NCI-H748 (cell line): ENCODE data around the gene RIN3.

ENCODE experiments used
- DNase-seq: peaks from one replicate; lab custom pipeline; 2025; ENCODE audit not compliant: unreplicated experiment; lab: John Stamatoyannopoulos, UW

The RIN3 gene

GRCh38 chr14:92645841-92646478, 132.4 kb downstream of the RIN3 start:
- DNase-seq: no peak

DNA sequence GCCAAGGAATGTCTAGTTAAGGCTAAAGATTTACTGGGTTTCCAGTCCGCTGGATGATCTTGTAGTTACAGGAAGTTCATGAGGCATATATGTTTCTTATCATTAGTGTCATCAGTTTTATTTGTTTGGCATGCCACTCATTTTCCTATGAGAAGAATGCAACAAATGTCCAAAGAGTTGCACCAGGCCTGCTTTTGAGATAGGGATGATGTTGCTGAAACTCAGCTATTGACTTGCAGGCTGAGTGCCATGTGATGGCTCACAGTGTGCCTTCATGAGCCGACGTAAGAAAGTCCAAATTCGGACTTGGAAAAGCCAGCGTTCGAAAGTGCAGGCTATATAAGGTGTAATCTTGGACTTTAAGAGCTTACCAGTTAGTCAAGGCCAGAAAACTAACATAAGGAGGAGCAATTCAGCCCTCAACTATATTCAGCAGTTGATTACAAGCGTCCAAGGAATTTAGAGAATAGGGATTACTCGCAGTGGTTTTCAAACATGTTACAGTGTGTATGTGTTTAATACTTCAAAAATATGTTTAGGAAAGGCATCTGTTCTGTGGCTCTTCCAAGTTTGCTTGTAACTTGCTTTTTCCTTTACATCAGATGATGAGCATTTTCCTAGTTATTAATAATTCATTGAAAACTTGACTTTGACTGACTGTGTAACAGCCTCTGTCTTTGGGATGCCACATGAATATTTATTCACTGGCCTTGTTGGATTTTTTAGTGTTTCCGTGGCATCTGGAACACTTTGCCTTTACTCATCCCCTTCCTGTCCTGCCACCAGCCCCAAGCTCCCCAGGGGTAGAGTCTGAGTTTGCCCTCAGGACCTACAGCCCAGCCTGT, 133.6 kb downstream of the RIN3 start:
- DNase-seq: no peak

DNA sequence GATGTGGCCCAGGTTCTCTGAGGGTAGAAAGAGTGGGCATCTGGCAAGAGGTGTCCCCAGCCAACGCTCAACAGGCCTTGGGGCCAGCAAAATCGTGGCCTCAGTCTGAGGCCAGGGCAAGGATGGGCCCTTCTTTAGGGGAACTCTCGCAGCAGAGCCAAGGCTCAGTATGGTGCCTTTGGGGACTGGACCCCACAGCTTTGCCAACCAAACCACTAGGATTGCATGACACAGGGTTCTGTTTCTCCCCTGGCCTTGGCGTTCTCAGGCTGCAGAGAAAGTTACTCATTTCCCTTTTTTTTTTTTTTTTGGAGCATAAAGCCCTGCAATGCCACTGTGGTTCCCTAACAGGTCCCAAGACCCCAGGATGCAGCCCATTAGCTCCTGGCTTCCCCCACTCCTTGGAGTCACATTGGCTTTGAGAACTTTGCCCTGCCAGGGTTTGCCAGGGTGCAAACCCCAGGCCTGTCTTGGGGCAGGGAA, 134.3 kb downstream of the RIN3 start:
- no peak for DNase-seq

DNA sequence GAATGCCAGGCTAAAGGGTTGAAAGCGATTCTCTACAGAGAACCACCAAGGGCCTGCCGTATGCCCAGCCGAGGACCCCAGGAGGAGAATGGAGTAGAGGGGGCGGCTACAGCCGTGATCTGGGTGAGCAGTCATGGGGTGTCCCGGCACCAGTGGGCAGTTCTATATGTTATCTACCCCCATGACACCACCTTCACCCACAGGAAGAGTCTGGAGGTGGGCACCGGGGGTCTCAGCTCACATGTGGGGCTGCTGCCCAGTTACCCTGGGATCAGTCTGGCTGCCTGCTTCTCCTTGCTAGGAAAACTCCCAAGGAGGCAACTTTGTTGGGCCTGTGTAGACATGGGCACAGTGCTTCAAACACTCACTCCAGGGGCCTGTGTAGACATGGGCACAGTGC, 135.5 kb downstream of the RIN3 start:
- no peak for DNase-seq

DNA sequence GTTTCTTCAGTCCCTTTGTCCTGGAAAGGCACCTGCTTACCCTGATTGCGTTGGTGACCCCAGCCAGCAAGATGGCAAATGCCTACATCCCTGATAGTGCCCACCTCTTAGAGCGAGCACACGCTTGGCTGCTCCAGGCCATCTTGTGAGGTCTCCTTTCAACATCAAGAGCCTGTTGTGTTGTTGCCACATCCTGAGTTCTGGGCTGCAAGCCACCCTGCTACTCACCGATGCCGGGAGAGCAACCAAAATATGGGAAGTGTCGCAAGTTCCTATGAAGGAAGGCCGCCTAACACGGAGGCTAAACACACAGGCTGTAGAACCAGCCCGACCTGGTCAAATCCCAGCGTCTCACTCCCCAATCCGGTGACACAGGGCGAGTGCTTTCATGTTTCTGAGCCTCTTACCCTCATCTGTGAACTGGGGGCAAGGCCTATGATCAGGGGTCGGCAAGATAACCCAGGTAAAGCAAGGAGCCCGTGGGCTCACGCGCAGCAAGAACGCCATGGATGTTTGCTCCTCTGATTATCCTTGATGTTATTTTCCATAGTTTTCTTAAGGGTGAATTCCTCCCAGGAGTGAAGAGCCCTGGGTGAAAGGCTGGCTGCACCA, 136.5 kb downstream of the RIN3 start:
- no peak for DNase-seq

DNA sequence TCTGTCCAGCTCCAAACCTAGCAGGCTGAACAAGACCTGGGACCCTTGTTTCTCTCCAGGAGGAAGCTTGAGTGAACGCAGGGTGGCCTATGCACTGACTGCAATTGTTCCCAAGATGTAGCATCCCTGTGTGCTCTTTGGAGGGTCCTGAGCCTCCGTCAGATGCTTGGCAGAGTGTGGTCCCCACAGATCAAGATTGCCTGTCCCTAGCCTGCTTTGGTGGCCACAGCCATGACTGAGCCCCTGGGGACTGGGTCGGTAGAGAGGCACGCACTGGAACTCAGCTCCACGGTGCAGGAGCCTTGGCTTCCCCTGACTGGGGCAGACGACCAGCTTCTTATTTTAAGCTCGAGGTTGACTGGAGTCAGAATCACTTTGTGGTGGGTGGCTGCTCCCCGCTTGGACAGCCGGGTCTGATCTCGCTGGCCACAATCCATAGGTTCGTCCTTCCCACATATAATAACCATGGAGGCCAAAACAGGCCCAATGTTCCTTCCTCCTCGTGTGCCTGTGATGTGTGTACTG, 137.1 kb downstream of the RIN3 start:
- no peak for DNase-seq

DNA sequence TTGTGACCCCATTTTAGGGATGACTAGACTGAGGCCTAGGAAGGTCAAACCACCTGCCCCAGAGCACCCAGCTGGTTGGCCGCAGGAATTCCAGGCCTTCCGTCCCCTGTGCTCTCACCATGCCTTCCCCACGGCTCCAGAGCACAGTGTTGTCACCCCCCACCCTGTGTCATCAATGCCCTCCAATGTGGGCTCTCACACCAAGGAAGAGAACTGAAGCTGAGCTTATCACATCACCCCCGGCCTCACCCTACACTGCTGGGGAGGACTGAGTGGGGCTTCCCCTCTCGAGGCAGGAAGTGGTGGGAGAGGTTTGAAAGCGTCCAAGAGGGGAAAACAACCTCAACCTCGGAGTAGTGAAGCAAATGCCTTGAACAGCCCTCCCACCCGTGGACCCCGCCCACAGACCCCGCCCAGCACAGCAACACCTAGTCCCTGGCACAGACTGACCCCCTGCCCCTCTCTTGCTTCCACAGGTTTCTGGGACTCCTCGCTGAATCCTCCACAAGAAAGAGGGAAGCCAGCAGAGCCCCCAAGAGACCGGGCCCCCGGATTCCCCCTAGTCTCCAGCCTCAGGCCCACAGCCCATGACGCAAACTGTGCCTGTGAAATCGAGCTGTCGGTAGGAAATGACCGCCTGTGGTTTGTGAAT, 137.7 kb downstream of the RIN3 start:
- no peak for DNase-seq

GRCh38 chr14:92651758-92652406, 138.3 kb downstream of the RIN3 start:
- no peak for DNase-seq

- DNase-seq: no peak
These were observed 139.0 kb downstream of the RIN3 start for GRCh38 chr14:92652413-92653151.

GRCh38 chr14:92653162-92653651, 139.6 kb downstream of the RIN3 start:
- no peak for DNase-seq

- DNase-seq: no peak
These were observed 140.8 kb downstream of the RIN3 start for GRCh38 chr14:92654239-92654901.

- no peak for DNase-seq
These were observed 142.0 kb downstream of the RIN3 start for GRCh38 chr14:92655419-92656201.

- DNase-seq: no peak
These were observed 142.9 kb downstream of the RIN3 start for GRCh38 chr14:92656306-92657081.

- DNase-seq: no peak
These were observed 144.0 kb downstream of the RIN3 start for GRCh38 chr14:92657457-92658142.

- DNase-seq: no peak
These were observed 144.6 kb downstream of the RIN3 start for GRCh38 chr14:92658160-92658559.

- DNase-seq: no peak
These were observed 145.1 kb downstream of the RIN3 start for GRCh38 chr14:92658684-92659083.
